NCI-H2081 (cell line): ENCODE data around the gene HSFX3.
"Not testable (repeated sequence)": the region's sequence is repeated elsewhere in the genome, so short reads cannot be mapped to it uniquely, and the experiment has no call there.

Source experiments
- DNase-seq, 2 experiments: peaks; one replicate each; lab custom pipeline; 2025; lab: John Stamatoyannopoulos, UW

HSFX3 gene, protein sequence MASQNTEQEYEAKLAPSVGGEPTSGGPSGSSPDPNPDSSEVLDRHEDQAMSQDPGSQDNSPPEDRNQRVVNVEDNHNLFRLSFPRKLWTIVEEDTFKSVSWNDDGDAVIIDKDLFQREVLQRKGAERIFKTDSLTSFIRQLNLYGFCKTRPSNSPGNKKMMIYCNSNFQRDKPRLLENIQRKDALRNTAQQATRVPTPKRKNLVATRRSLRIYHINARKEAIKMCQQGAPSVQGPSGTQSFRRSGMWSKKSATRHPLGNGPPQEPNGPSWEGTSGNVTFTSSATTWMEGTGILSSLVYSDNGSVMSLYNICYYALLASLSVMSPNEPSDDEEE

GRCh38 chrX:149549701-149550100 lies at the start of gene HSFX3:
Gene HSFX3 (minus strand): TSS chrX:149549924. CDS start chrX:149549852, 72 bp downstream.
- DNase-seq: not testable (repeated sequence)

GRCh38 chrX:149598603-149599002 lies 48.9 kb upstream of the HSFX3 start:
- not testable (repeated sequence) for DNase-seq

DNA sequence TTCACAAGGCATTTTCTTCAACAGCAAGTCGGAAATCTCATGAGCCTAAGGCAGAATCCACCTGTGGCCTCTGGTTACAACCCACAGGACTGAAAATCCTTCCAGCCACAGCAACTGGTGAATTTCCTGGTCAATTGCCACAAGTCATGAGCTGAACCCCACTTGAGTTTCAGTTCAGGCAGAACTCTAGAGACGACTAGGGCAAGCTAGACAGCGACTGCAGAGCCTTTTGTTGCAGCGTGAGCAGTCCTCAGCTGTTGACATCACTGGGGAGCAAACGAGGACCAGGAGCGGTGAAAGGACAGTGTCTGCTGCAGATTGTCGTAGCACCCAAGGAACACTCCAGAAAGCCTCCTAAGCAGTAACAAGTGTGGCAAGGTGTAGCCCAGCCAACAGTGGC lies 46.2 kb upstream of the HSFX3 start:
- DNase-seq: not testable (repeated sequence)

DNA sequence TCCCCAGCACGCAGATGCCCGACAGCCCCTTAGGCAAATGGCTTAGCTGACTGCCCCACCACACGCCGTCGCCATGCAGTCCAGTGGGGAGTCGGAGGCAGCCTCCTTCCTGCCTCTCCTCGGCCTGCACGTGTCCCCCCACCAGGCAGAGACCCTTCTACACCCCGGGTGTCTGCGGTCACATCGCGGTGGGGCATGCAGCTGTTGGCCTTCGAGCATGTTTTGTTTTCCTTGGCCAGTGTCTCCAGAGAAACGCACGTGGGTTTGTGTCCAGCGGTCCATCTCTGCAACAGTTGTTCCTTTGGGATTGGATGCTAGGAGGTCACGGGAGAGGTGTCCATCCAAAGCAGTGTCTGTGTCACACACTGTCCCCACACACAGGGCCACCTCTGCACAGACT lies 45.5 kb upstream of the HSFX3 start, which contains the start of gene HSFX2:
Gene HSFX2 (minus strand): TSS at position 101 of the 400 bp plus-strand sequence. CDS start 614 bp downstream, outside the sequence.
- not testable (repeated sequence) for DNase-seq

- DNase-seq: not testable (repeated sequence)
These were observed 41.3 kb upstream of the HSFX3 start for GRCh38 chrX:149590993-149591392.

- DNase-seq: not testable (repeated sequence)
These were observed 37.6 kb upstream of the HSFX3 start, which contains the start of gene MAGEA9B for GRCh38 chrX:149587359-149587758. Gene MAGEA9B (minus strand): TSS chrX:149587459. CDS start chrX:149583179, 4,280 bp downstream.

DNA sequence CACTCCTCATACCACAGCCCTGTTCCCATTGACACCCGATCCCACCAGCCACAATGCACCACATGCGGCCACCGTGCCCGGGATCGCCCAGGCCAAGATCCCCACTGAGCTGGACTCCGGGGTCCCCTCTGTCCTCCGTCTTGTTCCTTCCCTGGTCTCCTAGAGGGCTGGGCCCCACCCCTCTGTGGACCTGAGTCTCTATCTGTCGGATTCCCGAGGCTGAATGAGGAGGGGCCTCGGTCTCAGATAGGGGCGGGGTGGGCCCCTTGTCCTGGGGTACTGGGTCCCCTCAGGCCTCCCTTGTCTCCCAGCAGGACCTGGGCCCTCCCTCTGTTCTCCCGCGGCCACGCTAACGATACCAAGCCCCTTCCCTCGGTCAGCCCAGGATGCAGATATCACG lies 35.9 kb upstream of the HSFX3 start:
- DNase-seq: not testable (repeated sequence)

- DNase-seq: not testable (repeated sequence)
These were observed 23.7 kb upstream of the HSFX3 start for GRCh38 chrX:149573456-149573855.

DNA sequence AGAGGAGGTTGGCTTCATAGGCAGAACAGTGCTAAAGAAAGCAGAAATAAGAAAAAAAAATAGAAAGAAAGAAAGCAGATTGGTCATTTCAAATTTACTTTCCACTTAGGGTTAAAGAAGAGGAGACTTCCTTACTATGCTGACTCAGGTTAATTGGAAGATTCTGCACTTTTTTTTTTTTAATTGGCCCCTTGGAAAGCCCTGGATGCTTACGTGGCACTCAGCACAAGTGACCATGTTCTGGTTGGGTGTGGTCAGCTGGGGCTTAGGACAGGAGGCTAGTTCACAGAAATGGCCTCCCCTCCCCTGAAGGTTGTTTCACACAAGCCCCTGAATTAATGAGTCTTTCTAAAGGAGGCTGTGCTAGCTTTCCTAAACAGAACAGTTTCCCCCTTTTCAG lies 23.0 kb upstream of the HSFX3 start:
- no peak for DNase-seq

DNA sequence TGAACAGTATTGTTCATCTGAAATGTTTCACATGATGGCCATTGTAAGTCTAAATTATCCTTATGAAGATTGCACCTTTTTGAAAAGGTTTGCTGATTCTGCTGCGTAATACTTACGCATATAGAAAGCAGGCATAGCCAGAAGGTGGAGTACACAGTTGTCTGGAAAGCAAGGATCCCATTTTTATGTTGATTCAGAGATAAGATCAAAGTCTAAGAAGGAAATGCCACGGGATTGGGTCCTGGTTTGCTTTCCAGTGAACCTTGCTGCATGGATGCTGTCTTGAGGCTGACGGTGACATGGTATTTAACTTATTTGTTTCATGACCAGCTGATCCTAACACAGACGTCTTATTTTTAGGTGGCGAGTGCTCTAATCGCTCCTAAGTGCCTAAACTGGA lies 22.0 kb upstream of the HSFX3 start:
- DNase-seq: no peak

GRCh38 chrX:149570668-149571067 lies 20.9 kb upstream of the HSFX3 start:
- DNase-seq: no peak

GRCh38 chrX:149569770-149570169 lies 20.0 kb upstream of the HSFX3 start:
- no peak for DNase-seq

DNA sequence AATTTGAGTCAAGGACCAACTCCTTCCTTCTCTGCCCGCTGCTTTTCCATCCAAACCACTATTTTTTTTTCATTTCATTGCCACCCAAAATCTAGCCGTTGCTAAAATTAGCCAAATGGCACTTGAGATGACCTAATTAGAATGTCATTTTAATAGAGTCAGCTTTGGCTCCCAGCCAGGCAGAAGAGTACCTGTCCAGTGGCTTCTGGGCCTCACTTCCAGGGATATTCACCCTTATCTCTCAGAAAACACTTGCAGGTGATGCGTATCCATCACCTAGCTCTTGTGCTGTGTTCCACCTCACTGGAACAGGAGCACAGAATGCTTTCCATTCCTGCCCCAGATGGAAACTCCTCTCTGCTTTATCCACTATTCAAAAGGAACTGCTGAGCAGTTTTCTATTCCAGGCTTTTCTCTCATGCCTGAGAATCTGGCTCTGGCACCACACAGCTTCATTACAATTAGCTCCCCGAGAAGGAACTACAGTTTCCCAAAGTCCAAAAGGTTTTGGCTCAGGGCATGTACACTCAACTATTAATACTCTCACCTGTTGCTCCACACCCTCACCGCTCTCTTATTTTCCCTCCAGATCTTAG lies 19.1 kb upstream of the HSFX3 start:
- no peak for DNase-seq

GRCh38 chrX:149567621-149568417 lies 18.1 kb upstream of the HSFX3 start:
- DNase-seq: no peak

GRCh38 chrX:149563359-149563758 lies 13.6 kb upstream of the HSFX3 start:
- no peak for DNase-seq

GRCh38 chrX:149555251-149555650 lies 5.5 kb upstream of the HSFX3 start:
- not testable (repeated sequence) for DNase-seq

DNA sequence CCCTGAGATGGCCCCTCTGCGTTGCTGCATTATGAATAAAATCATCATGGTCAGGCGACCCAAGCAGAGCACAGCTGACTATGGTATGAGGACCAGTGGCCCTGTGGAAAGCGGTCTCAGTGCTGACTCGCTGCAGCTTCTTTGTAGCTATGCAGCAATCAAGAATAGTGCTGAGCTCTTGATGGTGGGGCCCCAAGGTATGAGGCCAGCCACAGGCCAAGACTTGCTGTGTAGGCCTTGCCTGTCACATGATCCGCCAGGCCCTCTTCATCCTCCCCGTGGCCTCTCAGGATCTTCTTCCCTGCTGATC lies 2.2 kb upstream of the HSFX3 start:
- DNase-seq: not testable (repeated sequence)

GRCh38 chrX:149551245-149551938 lies 1.7 kb upstream of the HSFX3 start:
- not testable (repeated sequence) for DNase-seq

DNA sequence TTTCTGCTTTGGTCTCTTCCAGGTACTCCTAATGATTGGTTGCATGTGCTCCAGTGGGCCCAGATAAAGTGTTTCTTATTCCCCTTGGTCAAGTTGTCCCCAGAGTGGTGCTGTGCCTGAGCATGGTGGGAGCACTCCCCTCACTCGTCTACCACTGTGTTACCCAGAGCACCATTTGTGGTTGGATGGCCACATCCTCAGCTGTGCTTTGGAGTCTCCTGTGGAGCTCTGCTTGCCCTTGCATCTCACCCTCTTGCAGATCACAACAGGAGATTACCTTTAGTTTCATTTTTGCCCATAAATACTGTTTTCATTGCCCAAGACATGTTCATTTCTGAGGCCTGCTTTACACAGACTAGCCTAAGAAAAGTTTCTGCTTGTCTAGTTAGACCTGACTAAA lies 730 bp upstream of the HSFX3 start:
- not testable (repeated sequence) for DNase-seq

DNA sequence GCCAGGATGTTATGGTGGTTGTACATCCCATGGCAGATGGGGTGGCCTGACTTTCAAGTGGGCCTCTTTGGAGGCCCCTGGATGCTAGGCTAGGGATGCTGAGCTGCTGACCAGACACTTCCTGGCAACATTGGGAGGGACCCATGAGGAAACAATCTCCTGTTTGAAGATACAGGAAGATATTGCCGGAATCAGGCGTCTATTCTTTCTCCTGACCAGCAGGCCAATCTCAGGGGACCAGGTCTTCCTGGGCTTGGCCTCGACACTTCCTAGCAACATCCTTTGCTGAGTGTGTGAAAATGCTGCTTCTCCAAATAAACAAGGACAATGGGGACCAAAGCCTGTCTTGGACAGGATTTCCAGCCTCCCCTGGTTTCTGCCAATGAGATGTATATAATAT lies 1.9 kb downstream of the HSFX3 start:
- DNase-seq: not testable (repeated sequence)

DNA sequence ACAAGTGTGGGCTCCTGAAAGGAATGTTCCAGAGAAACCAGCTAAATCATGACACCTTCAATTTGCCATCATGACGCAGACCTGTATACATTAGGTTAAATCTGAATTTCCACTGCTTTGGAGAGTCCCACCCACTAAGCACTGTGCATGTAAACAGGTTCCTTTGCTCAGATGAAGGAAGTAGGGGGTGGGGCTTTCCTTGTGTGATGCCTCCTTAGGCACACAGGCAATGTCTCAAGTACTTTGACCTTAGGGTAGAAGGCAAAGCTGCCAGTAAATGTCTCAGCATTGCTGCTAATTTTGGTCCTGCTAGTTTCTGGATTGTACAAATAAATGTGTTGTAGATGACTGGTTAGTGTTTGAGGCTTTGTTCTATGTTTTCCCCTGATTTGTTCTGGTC lies 2.8 kb downstream of the HSFX3 start:
- not testable (repeated sequence) for DNase-seq
